ENCODE results near the gene RYR1.

RYR1 gene

DNA sequence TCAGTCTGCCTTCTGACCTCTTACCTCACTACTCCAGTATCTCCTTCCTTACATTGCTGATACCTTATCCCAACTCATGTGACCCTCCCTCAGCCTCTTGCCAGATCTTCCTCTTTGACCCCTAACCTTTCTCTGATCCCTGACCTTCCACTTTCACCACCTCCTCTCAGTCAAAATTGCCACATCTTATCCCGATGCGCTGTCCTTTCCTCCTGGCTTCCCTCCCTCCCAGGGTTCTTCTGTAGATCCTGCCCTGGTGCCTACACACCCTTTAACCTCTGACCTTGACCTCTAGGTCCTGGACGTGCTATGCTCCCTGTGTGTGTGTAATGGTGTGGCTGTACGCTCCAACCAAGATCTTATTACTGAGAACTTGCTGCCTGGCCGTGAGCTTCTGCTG, 23.7 kb downstream of the RYR1 start:
- TF ChIP-seq, protein P1, sequence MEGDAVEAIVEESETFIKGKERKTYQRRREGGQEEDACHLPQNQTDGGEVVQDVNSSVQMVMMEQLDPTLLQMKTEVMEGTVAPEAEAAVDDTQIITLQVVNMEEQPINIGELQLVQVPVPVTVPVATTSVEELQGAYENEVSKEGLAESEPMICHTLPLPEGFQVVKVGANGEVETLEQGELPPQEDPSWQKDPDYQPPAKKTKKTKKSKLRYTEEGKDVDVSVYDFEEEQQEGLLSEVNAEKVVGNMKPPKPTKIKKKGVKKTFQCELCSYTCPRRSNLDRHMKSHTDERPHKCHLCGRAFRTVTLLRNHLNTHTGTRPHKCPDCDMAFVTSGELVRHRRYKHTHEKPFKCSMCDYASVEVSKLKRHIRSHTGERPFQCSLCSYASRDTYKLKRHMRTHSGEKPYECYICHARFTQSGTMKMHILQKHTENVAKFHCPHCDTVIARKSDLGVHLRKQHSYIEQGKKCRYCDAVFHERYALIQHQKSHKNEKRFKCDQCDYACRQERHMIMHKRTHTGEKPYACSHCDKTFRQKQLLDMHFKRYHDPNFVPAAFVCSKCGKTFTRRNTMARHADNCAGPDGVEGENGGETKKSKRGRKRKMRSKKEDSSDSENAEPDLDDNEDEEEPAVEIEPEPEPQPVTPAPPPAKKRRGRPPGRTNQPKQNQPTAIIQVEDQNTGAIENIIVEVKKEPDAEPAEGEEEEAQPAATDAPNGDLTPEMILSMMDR (IDR thresholded peaks at IDR 0.05; ENCODE audit: low read depth, low read length) = no peak
- Histone ChIP-seq H3K4me1 (no peaks in the 10 kb centered on the region), H3K9me3 (peaks cover 3% of the 10 kb centered on the region; the same call in 1 of the 2 replicates), H3K27me3 (no peaks in the 10 kb centered on the region; the same call in 1 of the 2 replicates), H3K36me3 (no peaks in the 10 kb centered on the region), H3K4me3 (ENCODE audit: low read depth, low read length) (no peak overlapping the region)
- no peak for DNase-seq

DNA sequence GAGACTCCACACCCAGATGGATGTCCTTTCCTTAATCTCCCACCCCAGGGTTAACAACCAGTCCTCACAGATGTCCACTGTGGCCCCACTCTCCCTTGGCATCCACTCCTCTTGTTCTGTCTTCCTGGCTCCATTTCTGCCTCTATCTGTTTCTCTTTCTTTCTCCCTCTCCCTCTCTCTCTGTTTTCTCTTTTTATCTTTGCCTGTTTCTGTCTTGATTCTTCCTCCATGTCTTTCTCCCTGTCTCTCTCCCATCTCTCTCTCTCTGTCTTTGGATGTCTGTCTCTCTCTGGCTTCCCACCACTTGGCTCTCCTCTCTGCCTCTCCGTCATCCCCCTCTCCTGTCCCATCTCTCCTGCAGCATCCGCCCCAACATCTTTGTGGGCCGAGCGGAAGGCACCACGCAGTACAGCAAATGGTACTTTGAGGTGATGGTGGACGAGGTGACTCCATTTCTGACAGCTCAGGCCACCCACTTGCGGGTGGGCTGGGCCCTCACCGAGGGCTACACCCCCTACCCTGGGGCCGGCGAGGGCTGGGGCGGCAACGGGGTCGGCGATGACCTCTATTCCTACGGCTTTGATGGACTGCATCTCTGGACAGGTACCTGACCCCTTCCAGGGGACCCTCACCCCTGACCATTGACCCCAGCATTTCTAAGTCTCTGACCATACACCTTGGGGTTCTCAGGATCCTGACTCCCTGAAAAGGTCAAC, 24.4 kb downstream of the RYR1 start:
- Histone ChIP-seq H3K4me1 (no peaks in the 10 kb centered on the region), H3K27me3 (no peaks in the 10 kb centered on the region; the same call in 1 of the 2 replicates), H3K9me3 (no peaks in the 10 kb centered on the region), H3K36me3 (no peaks in the 10 kb centered on the region), H3K4me3 (ENCODE audit: low read depth, low read length) (no peak overlapping the region)
- TF ChIP-seq, protein P1 (IDR thresholded peaks at IDR 0.05; ENCODE audit: low read depth, low read length) = no peak
- no peak for DNase-seq

DNA sequence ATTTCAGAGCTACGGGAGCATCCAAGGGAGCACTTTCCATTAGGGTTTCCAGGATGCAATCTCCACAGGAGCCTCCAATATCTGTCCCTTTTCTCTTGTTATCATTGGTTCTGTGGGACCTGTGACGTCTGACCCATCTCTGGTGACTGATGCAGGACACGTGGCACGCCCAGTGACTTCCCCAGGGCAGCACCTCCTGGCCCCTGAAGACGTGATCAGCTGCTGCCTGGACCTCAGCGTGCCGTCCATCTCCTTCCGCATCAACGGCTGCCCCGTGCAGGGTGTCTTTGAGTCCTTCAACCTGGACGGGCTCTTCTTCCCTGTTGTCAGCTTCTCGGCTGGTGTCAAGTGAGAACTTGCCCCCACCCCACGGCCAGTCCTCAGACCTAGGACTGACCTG, 25.5 kb downstream of the RYR1 start:
- DNase-seq = no peak
- TF ChIP-seq, protein P1 (IDR thresholded peaks at IDR 0.05; ENCODE audit: low read depth, low read length) = no peak
- H3K9me3 ChIP-seq = no peaks in the 10 kb centered on the region; the same call in 1 of the 2 replicates
- no peaks in the 10 kb centered on the region for H3K4me1 ChIP-seq
- no peak overlapping the region for H3K4me3 ChIP-seq (ENCODE audit: low read depth, low read length)
- no peaks in the 10 kb centered on the region for H3K36me3 ChIP-seq
- H3K27me3 ChIP-seq = no peaks in the 10 kb centered on the region; the same call in 1 of the 2 replicates

DNA sequence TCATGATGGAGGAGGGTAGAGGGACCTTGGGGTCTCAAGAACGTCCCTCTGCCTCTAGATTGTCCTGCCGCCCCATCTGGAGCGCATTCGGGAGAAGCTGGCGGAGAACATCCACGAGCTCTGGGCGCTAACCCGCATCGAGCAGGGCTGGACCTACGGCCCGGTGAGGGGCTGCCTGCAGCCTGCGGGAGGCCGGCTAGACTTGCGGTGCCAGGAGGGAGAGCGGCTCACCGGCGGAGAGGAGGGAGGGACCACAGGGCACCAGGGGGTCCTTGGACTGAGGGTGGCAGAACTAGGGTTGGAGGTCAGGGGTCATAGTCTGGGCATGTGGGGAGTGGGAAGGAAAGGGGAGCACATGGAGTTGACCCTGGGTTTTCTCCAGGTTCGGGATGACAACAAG, 29.9 kb downstream of the RYR1 start:
- no peak for DNase-seq
- no peaks in the 10 kb centered on the region for H3K36me3 ChIP-seq
- no peaks in the 10 kb centered on the region; the same call in 1 of the 2 replicates for H3K27me3 ChIP-seq
- H3K4me1 ChIP-seq = no peaks in the 10 kb centered on the region
- no peaks in the 10 kb centered on the region; the same call in 1 of the 2 replicates for H3K9me3 ChIP-seq
- no peak overlapping the region for H3K4me3 ChIP-seq (ENCODE audit: low read depth, low read length)
- TF ChIP-seq, protein P1 (IDR thresholded peaks at IDR 0.05; ENCODE audit: low read depth, low read length) = no peak

DNA sequence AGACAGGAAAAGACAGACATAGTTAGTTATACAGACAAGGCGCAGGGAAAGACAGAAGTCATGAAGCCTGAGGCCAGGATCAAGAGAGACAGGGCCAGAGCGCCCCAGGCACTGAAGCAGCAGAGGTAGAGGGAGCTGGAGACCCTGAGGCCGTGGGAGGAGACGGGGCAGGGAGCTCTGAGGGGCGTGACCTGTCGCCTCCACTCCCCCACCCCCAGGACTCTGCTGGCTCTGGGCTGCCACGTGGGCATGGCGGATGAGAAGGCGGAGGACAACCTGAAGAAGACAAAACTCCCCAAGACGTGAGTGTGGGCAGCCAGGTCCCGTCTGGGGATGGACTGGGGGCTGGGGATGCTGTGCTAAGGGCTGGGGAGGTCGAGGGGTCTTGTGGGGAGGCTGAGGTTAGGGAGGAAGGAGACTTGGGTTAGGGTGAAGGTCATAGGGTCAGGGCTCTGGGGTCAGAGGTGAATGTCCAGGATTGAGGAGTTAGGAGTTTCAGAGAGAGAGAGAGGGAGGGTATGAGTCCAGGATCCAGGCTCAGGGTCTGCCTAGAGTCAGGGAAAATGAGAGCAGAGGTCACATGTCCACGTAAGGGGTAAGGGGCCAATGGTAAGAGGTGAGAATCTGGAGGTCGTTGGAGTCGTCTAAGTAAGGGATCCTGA, 31.1 kb downstream of the RYR1 start:
- Histone ChIP-seq H3K36me3 (no peaks in the 10 kb centered on the region), H3K27me3 (no peaks in the 10 kb centered on the region; the same call in none of the 2 replicates)

More for the DNA sequence above, 31.1 kb downstream of the RYR1 start:
- Histone ChIP-seq H3K9me3 (no peaks in the 10 kb centered on the region; the same call in 1 of the 2 replicates), H3K4me1 (no peaks in the 10 kb centered on the region), H3K4me3 (ENCODE audit: low read depth, low read length) (no peak overlapping the region)
- no peak for DNase-seq
- TF ChIP-seq, protein P1 (IDR thresholded peaks at IDR 0.05; ENCODE audit: low read depth, low read length) = no peak
